ENCODE data around the gene ITPRIPL2.

ITPRIPL2 gene

DNA sequence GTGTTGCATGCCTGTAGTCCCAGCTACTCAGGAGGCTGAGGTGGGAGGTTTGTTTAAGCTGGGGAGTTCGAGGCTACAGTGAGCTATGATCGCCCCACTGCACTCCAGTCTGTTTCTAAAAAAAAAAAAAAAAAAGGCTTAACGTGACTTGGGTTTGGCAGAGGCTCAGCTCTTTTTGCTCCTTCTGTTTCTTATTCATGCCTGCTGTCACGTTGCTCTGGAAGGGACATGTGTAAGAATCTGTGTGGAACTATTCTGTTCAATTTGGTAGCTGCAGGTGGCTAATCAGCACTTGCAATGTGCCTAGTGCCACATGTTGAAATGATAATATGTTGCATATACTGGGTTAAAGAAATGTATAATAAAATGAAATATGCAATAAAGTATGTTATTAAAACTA lies 33.4 kb downstream of the ITPRIPL2 start:
- no peak for TF ChIP-seq JUND (IDR thresholded peaks at IDR 0.05; ENCODE audit: low read depth)
- no peak for DNase-seq (ENCODE audit: low read depth in 1 of 2, low spot score in 1 of 2)
- in situ Hi-C loops (cut with HindIII; ENCODE audit: low pct_unique_long_range_greater_than_20kb, low sequenced_read_pairs) = no loop called here

DNA sequence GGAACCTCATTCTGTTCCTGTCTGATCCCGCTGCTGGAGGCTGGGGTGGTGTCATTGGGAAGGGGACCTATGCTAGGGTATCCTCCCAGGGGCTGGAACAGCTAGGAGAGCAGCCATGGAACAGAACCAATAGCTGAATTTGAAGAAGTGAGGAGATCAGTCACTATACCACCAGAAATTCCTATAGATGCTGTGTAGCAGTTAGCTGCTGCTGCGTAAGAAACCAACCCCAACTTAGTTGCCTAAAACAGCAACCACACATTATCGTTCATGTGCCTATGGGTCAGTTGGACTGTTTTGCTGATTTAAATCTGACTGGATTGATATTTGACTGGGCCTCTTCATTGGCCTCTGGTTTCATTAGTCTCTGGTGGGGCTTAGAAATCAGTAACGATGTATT lies 33.9 kb downstream of the ITPRIPL2 start:
- no peak for DNase-seq (ENCODE audit: low read depth in 1 of 2, low spot score in 1 of 2)
- in situ Hi-C loops (cut with HindIII; ENCODE audit: low pct_unique_long_range_greater_than_20kb, low sequenced_read_pairs) = no loop called here
- TF ChIP-seq JUND (IDR thresholded peaks at IDR 0.05; ENCODE audit: low read depth) = no peak

DNA sequence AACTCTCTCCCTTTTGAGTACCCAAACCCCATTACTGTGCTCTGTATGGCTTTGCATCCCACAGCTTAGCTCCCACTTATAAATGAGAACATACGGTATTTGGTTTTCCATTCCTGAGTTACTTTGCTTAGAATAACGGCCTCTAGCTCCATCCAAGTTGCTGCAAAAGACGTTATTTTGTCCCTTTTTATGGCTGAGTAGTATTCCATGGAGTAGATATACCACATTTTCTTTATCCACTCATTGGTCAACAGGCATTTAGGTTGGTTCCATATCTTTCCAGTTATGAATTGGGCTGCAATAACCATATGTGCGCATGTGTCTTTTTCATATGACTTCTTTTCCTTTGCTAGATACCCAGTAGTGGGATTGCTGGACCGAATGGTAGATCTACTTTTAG lies 34.4 kb downstream of the ITPRIPL2 start:
- TF ChIP-seq JUND (IDR thresholded peaks at IDR 0.05; ENCODE audit: low read depth) = no peak
- DNase-seq (ENCODE audit: low read depth in 1 of 2, low spot score in 1 of 2) = no peak
- in situ Hi-C loops (cut with HindIII; ENCODE audit: low pct_unique_long_range_greater_than_20kb, low sequenced_read_pairs) = no loop called here

DNA sequence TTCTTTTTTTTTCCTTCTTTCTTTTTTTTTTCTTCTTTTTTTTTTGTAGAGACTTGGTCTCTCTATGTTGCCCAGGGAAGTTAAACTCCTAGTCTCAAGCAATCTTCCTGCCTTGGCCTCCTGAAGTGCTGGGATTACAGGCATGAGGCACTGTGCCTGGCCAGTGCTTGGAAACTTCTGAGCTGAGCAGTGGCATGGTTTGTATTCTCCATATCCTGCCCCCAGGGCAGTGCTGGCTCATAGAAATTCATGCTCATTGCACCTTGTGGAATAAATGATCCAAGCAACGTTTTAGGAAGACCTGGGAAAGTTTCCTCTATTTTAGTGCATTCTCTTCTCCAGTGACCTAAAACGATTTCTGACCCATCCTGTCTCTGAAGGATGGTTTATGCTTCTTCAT lies 37.5 kb downstream of the ITPRIPL2 start:
- in situ Hi-C loops (cut with HindIII; ENCODE audit: low pct_unique_long_range_greater_than_20kb, low sequenced_read_pairs) = no loop called here
- TF ChIP-seq JUND (IDR thresholded peaks at IDR 0.05; ENCODE audit: low read depth) = no peak
- DNase-seq (ENCODE audit: low read depth in 1 of 2, low spot score in 1 of 2) = no peak

DNA sequence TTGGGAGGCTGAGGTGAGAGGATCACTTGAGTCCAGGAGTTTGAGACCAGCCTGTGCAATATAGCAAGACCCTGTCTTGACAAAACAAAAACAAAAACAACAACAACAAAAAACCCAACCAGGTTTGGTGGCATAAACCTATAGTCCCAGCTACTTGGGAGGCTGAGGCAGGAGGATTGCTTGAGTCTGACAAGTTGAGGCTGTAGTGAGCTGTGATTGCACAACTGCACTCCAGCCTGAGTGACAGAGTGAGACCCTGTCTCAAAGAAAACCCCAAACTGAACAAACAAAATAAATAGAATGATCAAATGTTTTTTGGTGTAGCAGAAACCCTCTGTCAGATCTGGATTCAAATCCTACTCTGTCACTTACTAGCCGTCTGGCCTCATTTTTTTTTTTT lies 38.3 kb downstream of the ITPRIPL2 start:
- no peak for TF ChIP-seq JUND (IDR thresholded peaks at IDR 0.05; ENCODE audit: low read depth)
- no peak for DNase-seq (ENCODE audit: low read depth in 1 of 2, low spot score in 1 of 2)
- in situ Hi-C loops (cut with HindIII; ENCODE audit: low pct_unique_long_range_greater_than_20kb, low sequenced_read_pairs) = no loop called here

DNA sequence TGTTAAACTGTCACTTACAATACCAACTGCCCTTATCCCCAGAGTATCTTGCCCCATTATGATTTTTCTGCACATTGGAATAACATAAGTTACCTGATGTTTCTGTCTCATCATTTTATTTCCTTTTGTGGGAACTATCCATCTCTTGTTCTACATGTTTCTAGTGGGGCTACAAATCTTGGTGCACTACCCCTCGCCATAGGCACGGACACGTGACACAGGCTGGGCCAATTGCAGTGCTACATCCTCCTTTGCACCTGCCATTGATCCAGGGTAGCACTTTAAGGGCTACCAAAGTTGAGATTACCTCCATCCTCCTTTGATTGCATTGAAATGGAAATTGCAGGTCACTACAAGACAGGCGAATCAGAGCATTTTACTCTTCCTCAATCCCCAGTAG lies 40.1 kb downstream of the ITPRIPL2 start:
- in situ Hi-C loops (cut with HindIII; ENCODE audit: low pct_unique_long_range_greater_than_20kb, low sequenced_read_pairs) = no loop called here
- DNase-seq (ENCODE audit: low read depth in 1 of 2, low spot score in 1 of 2) = peak in 1 of 2 experiments; percentile 67
- TF ChIP-seq JUND (IDR thresholded peaks at IDR 0.05; ENCODE audit: low read depth) = no peak

DNA sequence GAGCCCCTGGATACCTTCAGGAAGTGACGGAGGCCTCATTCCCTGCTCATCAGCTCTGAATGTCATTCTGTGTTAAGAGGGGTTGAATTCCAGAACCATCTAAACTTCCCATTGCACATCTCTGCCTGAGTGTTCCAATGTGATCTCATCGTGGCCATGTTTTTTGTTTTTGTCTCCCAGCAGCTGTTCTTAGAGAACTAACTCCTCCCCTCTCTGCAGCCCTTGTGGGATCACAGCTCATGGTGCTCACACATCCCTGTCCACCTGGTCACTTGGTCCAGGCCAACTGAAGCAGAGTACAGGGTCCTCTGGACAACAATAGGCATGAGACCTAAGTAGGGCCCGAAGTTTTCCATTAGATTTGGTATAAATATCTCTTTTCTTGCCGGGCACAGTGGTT lies 48.3 kb downstream of the ITPRIPL2 start:
- no peak for TF ChIP-seq JUND (IDR thresholded peaks at IDR 0.05; ENCODE audit: low read depth)
- in situ Hi-C loops (cut with HindIII; ENCODE audit: low pct_unique_long_range_greater_than_20kb, low sequenced_read_pairs) = no loop called here
- no peak for DNase-seq (ENCODE audit: low read depth in 1 of 2, low spot score in 1 of 2)

DNA sequence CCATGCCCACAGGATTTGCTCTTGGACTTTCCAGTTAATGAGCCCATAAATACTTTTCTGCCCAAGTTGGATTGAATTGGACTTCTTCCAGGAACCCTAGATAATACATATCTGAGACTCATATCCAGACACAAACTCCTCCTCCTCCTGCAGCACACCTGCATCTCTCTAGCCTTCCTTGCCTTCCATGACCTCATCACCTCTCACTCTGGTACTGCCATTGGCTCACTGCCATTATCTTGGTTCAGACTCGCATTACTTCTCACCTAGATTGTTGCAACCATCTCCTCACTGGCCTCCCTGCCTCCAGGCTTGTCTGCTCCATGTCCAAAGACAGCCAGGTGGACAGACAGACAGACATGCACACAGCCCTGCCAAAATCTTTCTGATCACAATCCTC lies 49.5 kb downstream of the ITPRIPL2 start:
- in situ Hi-C loops (cut with HindIII; ENCODE audit: low pct_unique_long_range_greater_than_20kb, low sequenced_read_pairs) = no loop called here

DNA sequence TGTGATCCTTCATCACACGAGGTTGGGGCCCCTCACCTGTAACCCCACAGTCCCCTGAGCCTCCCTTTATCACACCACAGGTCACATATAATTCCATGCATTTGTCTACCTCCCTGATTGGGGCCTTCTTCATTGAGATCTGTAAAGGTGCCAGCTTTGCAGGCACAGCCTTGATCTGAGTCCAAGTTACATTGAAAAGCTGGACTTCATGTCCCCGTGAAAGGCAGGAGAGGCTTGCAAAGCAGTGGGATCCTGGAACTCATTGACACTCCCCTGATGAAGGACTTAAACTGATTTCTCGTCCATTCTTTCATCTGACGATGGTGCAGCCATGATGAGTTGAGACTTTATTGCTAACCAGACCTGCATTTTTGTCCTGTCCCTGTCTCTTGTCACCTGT lies 50.5 kb downstream of the ITPRIPL2 start:
- TF ChIP-seq JUND (IDR thresholded peaks at IDR 0.05; ENCODE audit: low read depth) = no peak

More for the DNA sequence above, 49.5 kb downstream of the ITPRIPL2 start:
- TF ChIP-seq JUND (IDR thresholded peaks at IDR 0.05; ENCODE audit: low read depth) = no peak
- DNase-seq (ENCODE audit: low read depth in 1 of 2, low spot score in 1 of 2) = no peak

DNA sequence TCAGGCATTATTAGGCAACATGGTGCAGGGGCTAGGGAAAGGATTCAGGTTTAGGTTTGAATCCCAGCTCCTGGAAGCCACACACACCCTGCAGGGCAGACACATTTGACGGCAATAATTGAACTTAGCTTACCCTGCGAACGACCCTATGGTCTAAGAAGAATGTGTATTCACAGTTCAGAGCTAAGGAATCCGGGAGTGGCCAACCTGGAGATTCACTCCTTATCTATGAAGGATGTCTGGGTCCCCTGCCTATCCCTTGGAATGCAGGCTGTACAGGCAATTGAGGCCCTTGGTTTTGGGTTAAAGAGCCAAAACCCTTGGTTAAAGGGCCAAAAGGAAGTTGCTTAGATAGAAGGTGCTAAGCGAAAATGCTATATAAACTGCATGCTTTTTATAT lies 51.3 kb downstream of the ITPRIPL2 start:
- TF ChIP-seq JUND (IDR thresholded peaks at IDR 0.05; ENCODE audit: low read depth) = no peak
- in situ Hi-C loops (cut with HindIII; ENCODE audit: low pct_unique_long_range_greater_than_20kb, low sequenced_read_pairs) = no loop called here
- DNase-seq (ENCODE audit: low read depth in 1 of 2, low spot score in 1 of 2) = no peak

More for the DNA sequence above, 50.5 kb downstream of the ITPRIPL2 start:
- in situ Hi-C loops (cut with HindIII; ENCODE audit: low pct_unique_long_range_greater_than_20kb, low sequenced_read_pairs) = no loop called here
- DNase-seq (ENCODE audit: low read depth in 1 of 2, low spot score in 1 of 2) = no peak

DNA sequence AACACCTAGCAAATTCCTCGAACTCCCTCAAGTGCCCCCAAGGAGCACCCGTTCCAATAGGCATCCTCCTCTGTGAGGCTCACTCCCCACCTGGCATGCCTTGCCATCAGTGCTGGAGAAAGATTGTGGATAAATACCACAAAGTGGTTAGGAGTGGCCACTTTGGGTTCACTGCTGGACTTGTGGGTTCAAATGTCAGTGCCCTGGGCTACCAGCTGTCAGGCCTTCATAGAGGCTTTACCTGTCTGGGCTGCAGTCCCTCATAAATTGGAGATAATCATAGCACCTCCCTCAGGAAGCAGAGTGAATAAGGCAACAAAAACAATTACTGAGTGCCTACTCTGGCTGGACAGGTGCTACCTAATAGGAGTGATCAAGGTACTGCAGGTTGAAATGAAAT lies 52.7 kb downstream of the ITPRIPL2 start:
- in situ Hi-C loops (cut with HindIII; ENCODE audit: low pct_unique_long_range_greater_than_20kb, low sequenced_read_pairs) = no loop called here
- TF ChIP-seq JUND (IDR thresholded peaks at IDR 0.05; ENCODE audit: low read depth) = no peak
- DNase-seq (ENCODE audit: low read depth in 1 of 2, low spot score in 1 of 2) = peak; percentile 31 to 69

DNA sequence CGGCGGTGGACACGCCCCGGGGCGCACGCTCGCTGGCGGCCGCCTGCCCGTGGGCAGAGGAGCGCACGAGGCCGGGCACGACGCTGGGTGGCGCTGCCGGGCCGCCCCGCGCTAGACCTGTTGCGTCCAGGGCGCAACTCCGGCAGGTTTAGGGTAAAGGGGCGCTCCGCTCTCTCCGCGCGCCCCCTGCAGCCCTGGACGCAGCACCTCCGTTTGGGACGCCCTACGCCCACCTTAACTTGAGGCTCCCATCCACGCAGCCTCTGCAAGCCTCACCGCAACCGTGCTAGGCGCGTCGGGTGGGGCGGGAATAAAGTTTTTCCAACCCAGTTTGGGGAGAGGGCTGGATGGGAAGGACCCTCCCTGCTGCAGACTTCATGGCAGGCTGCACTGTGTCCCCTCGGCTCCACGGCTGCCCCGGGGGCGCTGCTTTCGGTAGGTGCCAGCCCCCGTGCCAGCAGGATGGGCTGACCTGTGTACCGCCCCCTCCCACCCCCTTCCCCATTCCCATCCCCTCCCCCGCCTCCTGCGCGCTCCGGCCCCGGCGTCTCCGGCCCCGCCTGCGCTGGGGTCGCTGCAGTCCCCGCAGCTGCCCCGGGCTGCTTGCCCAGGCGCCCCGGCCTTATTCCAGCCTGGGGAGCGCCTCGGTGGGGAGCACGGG lies 54.1 kb downstream of the ITPRIPL2 start, which contains the start of gene SYT17:
Gene SYT17 (plus strand): TSS at position 531 of the 661 bp plus-strand sequence. CDS start 407 bp downstream, outside the sequence.
- in situ Hi-C loops (cut with HindIII; ENCODE audit: low pct_unique_long_range_greater_than_20kb, low sequenced_read_pairs) = no loop called here
- no peak for TF ChIP-seq JUND (IDR thresholded peaks at IDR 0.05; ENCODE audit: low read depth)
- DNase-seq (ENCODE audit: low read depth in 1 of 2, low spot score in 1 of 2) = peak; percentile 86 to 90

DNA sequence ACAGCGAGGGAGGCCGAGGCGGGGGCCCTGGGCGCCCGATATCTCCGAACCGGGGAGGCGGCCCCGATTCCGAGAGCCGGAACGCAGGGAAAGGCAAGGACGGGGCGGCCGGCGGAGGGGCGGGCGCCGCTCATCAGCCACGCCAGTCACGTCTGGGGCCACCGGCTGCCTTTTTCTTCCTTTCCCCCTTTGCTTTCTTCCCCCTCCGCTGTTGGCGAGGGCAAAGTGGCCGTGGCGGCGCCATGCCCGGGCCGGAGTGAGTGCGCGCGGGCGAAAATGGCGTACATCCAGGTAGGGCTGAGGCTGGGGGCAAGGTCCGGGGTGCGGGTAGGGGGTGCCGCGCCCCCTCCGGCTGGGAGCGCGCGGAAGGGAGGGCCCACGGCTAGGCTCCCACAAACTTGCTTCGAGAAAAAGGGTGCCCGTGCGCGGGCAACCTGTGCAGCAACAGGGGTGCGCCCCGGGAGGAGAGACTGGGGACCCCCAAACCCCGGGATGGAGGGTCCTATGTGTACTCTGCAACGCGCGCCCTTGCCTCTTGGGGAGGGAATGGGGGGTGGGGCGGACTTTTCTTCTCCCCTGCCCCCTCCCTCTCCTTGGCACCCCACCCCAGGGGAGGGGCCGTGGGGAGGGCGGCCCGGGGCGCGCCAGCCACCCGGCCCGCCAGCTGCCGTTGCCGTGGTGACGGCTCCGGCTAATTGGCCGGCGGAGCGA lies 54.8 kb downstream of the ITPRIPL2 start:
- in situ Hi-C loops (cut with HindIII; ENCODE audit: low pct_unique_long_range_greater_than_20kb, low sequenced_read_pairs) = no loop called here
- TF ChIP-seq JUND (IDR thresholded peaks at IDR 0.05; ENCODE audit: low read depth) = no peak
- peak; percentile 18 to 39 for DNase-seq (ENCODE audit: low read depth in 1 of 2, low spot score in 1 of 2)

All from T47D (cell line).